H9 (cell line): ENCODE results near the gene NEK5. TPM values are rescaled to one million over a fixed set of nuclear protein-coding genes. Genes with fewer than 3 reads are reported as not detected.
"Not testable (repeated sequence)": the region's sequence is repeated elsewhere in the genome, so short reads cannot be mapped to it uniquely, and the experiment has no call there.

Experiments
- DNase-seq: peaks from one replicate; pipeline ENCODE4 v3.0.0-alpha.2; 2017
- H2AFZ ChIP-seq: one replicate; pipeline ENCODE4 v1.6.1; 2013; ENCODE audit warnings: mild to moderate bottlenecking, low read length, control low read depth, moderate library complexity
- H2AK5ac ChIP-seq: 2 replicates; pipeline ENCODE4 v1.6.1; 2013; ENCODE audit warnings: low read length, control low read depth, mixed read lengths; ENCODE audit not compliant: insufficient read length
- H2BK120ac ChIP-seq: one replicate; pipeline ENCODE4 v1.6.1; 2013; ENCODE audit warnings: low read depth, mild to moderate bottlenecking, low read length, control low read depth, inconsistent platforms; ENCODE audit not compliant: poor library complexity, severe bottlenecking
- H2BK12ac ChIP-seq: 2 replicates; pipeline ENCODE4 v1.6.1; 2013; ENCODE audit warnings: low read length, control low read depth, mixed read lengths, low read depth; ENCODE audit not compliant: insufficient read length
- H2BK15ac ChIP-seq: 2 replicates; pipeline ENCODE4 v1.6.1; 2013; ENCODE audit warnings: low read depth, low read length, control low read depth
- H2BK20ac ChIP-seq: one replicate; pipeline ENCODE4 v1.6.1; 2013; ENCODE audit warnings: low read depth, mild to moderate bottlenecking, low read length, control low read depth, inconsistent platforms; ENCODE audit not compliant: poor library complexity, severe bottlenecking
- H2BK5ac ChIP-seq: 2 replicates; pipeline ENCODE4 v1.6.1; 2013; ENCODE audit warnings: low read length, control low read depth, mixed read lengths; ENCODE audit not compliant: insufficient read length
- H3K14ac ChIP-seq: 2 replicates; pipeline ENCODE4 v1.6.1; 2013; ENCODE audit warnings: low read length, control low read depth; ENCODE audit not compliant: insufficient read depth
- H3K18ac ChIP-seq: 2 replicates; pipeline ENCODE4 v1.6.1; 2013; ENCODE audit warnings: low read depth, mild to moderate bottlenecking, mixed read lengths, low read length, control low read depth; ENCODE audit not compliant: insufficient read length
- H3K23ac ChIP-seq: 2 replicates; pipeline ENCODE4 v1.6.1; 2013; ENCODE audit warnings: low read length, control low read depth, mixed read lengths, low read depth; ENCODE audit not compliant: insufficient read length
- H3K23me2 ChIP-seq: 2 replicates; pipeline ENCODE4 v1.6.1; 2013; ENCODE audit warnings: low read depth, mild to moderate bottlenecking, mixed read lengths, low read length, control low read depth; ENCODE audit not compliant: insufficient read length, poor library complexity, severe bottlenecking
- H3K27ac ChIP-seq: 2 replicates; pipeline ENCODE4 v1.5.1; 2013; ENCODE audit warnings: low read length, control low read depth, mixed read lengths, low read depth; ENCODE audit not compliant: insufficient read length
- H3K27me3 ChIP-seq: 2 replicates; pipeline ENCODE4 v1.6.1; 2013; ENCODE audit warnings: low read length, control low read depth, inconsistent platforms; ENCODE audit not compliant: insufficient read depth
- H3K4ac ChIP-seq: 2 replicates; pipeline ENCODE4 v1.6.1; 2013; ENCODE audit warnings: low read depth, mild to moderate bottlenecking, control low read depth, inconsistent platforms, low read length, moderate library complexity
- H3K4me1 ChIP-seq: 2 replicates; pipeline ENCODE4 v1.6.1; 2013; ENCODE audit warnings: low read length, control low read depth, inconsistent platforms; ENCODE audit not compliant: insufficient read depth
- H3K4me2 ChIP-seq: 2 replicates; pipeline ENCODE4 v1.6.1; 2013; ENCODE audit warnings: low read length, control low read depth, mixed read lengths; ENCODE audit not compliant: insufficient read length, insufficient read depth
- H3K56ac ChIP-seq: 2 replicates; pipeline ENCODE4 v1.6.1; 2013; ENCODE audit warnings: low read depth, mild to moderate bottlenecking, mixed read lengths, low read length, control low read depth; ENCODE audit not compliant: insufficient read length
- H3K79me1 ChIP-seq: 2 replicates; pipeline ENCODE4 v1.6.1; 2013; ENCODE audit warnings: low read depth, mild to moderate bottlenecking, moderate library complexity, low read length, control low read depth, inconsistent platforms; ENCODE audit not compliant: insufficient read depth, poor library complexity, severe bottlenecking
- H3K79me2 ChIP-seq: 2 replicates; pipeline ENCODE4 v1.6.1; 2013; ENCODE audit warnings: low read length, control low read depth, inconsistent platforms; ENCODE audit not compliant: insufficient read depth
- H3K9ac ChIP-seq: 2 replicates; pipeline ENCODE4 v1.6.1; 2013; ENCODE audit warnings: low read length, control low read depth, mixed read lengths; ENCODE audit not compliant: insufficient read length; ENCODE audit errors: extremely low read depth
- H3K9me3 ChIP-seq: one replicate; pipeline ENCODE4 v1.6.1; 2013; ENCODE audit warnings: low read depth, low read length, inconsistent platforms; ENCODE audit not compliant: control insufficient read depth
- H3T11ph ChIP-seq: one replicate; pipeline ENCODE4 v1.6.1; 2013; ENCODE audit warnings: mild to moderate bottlenecking, low read length, control low read depth, inconsistent platforms
- H4K20me1 ChIP-seq: one replicate; pipeline ENCODE4 v1.6.1; 2013; ENCODE audit not compliant: control insufficient read depth, insufficient read length, insufficient read depth
- H4K5ac ChIP-seq: 2 replicates; pipeline ENCODE4 v1.6.1; 2013; ENCODE audit warnings: low read depth, mild to moderate bottlenecking, mixed read lengths, low read length, control low read depth; ENCODE audit not compliant: insufficient read length
- H4K8ac ChIP-seq: replicated peaks from 2 replicates; pipeline ENCODE4 v1.6.1; 2013; ENCODE audit warnings: low read length, control low read depth, mixed read lengths, low read depth; ENCODE audit not compliant: insufficient read length
- H4K91ac ChIP-seq: 2 replicates; pipeline ENCODE4 v1.6.1; 2013; ENCODE audit warnings: low read depth, mild to moderate bottlenecking, moderate library complexity, mixed read lengths, low read length, control low read depth; ENCODE audit not compliant: insufficient read length
- H3K27ac Mint-ChIP-seq, 3 experiments: 2 replicates in 2 of 3; 3 replicates in 1 of 3; pipeline ENCODE4 v1.8.0; 2020 to 2021; ENCODE audit warnings: mixed read lengths in 3 of 3, mild to moderate bottlenecking in 1 of 3, moderate library complexity in 1 of 3
- H3K27me3 Mint-ChIP-seq: 2 replicates; pipeline ENCODE4 v1.8.0; 2021; ENCODE audit warnings: low read depth, mild to moderate bottlenecking, moderate library complexity, mixed read lengths
- H3K36me3 Mint-ChIP-seq, 3 experiments: 2 replicates in 2 of 3; 3 replicates in 1 of 3; pipeline ENCODE4 v1.8.0; 2020 to 2021; ENCODE audit warnings: low read depth in 3 of 3, mixed read lengths in 3 of 3; ENCODE audit not compliant: insufficient read depth in 1 of 3
- H3K4me1 Mint-ChIP-seq, 2 experiments: 2 replicates each; pipeline ENCODE4 v1.8.0; 2020; ENCODE audit warnings: mixed read lengths in 2 of 2
- H3K4me3 Mint-ChIP-seq, 2 experiments: 2 replicates in 1 of 2; 3 replicates in 1 of 2; pipeline ENCODE4 v1.8.0; 2020 to 2021; ENCODE audit warnings: mild to moderate bottlenecking in 2 of 2, mixed read lengths in 2 of 2, moderate library complexity in 1 of 2
- H3K9me3 Mint-ChIP-seq, 2 experiments: 2 replicates in 1 of 2; 3 replicates in 1 of 2; pipeline ENCODE4 v1.8.0; 2020; ENCODE audit warnings: mild to moderate bottlenecking in 2 of 2, mixed read lengths in 2 of 2, moderate library complexity in 1 of 2
- WGBS: extraction: QIAGEN DNeasy Blood & Tissue Kit; methylation state at CpG from one replicate; pipeline ENCODE4 v1.1.7; 2013; ENCODE audit warnings: missing lambda C conversion rate, low lambda C conversion rate, mixed read lengths; ENCODE audit not compliant: insufficient read length; ENCODE audit errors: extremely low coverage; 5-methylcytosine and 5-hydroxymethylcytosine counted together
- total RNA-seq: library from RNA; stranded (reverse); gene quantifications from 2 replicates; pipeline ENCODE4 v1.2.1, GENCODE V29; 2021
- TF ChIP-seq, protein P1 (sequence below): fragments of 200-600 bp; sonication (generic); conservative IDR thresholded peaks from 3 replicates; pipeline ENCODE4 v1.8.0; 2021; ENCODE audit warnings: antibody characterized with exemption, mild to moderate bottlenecking

NEK5 gene
- total RNA-seq, 1 experiment from 2014 or later: 0.26 TPM

DNA sequence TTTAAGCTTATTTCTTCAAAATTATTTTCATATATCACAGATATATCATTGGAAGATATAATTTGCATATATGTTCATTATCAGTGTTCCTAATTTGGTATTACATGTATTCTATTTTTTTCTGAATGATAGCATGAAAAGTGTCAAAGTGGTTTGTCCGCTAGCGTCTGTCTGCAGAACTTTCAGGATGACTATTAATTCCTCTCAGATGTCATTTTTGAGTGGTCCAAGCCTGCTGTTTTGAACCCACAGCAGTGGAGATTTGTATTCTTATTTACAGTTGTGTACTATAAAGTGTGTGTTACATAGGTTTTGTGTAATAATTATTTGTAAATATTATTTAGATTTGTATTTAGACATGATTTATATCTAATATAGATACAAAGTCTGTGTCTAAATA is 95.8 kb downstream of the NEK5 start:
- H3K27ac Mint-ChIP-seq: no peak overlapping the region
- H2BK12ac ChIP-seq: no peak overlapping the region
- no peak overlapping the region for H3K4me3 Mint-ChIP-seq
- H2AFZ ChIP-seq: no peak overlapping the region
- DNase-seq: no peak
- H3K9ac ChIP-seq: no peak overlapping the region
- no peak overlapping the region for H3K4ac ChIP-seq
- no peak overlapping the region for H2BK120ac ChIP-seq
- no peak overlapping the region for H3K56ac ChIP-seq
- no peak overlapping the region for H4K5ac ChIP-seq
- no peak overlapping the region for H3K14ac ChIP-seq
- WGBS: no CpG with 5 or more reads among the region's 2 CpGs
- H3K9me3 Mint-ChIP-seq: peaks cover 0 to 23% of the 10 kb centered on the region in 2 experiments; a peak in 2 of 5 replicates
- H3K27me3 ChIP-seq: no peaks in the 10 kb centered on the region; the same call in 1 of the 2 replicates
- no peaks in the 10 kb centered on the region for H3K9me3 ChIP-seq
- no peaks in the 10 kb centered on the region for H3K4me1 Mint-ChIP-seq
- H2BK20ac ChIP-seq: no peak overlapping the region
- no peak overlapping the region for H3T11ph ChIP-seq
- H2BK15ac ChIP-seq: no peak overlapping the region
- no peak overlapping the region for H3K23ac ChIP-seq
- H3K79me2 ChIP-seq: no peaks in the 10 kb centered on the region
- H4K8ac ChIP-seq: no peak overlapping the region
- no peaks in the 10 kb centered on the region for H4K20me1 ChIP-seq
- H4K91ac ChIP-seq: no peak overlapping the region
- no peak overlapping the region for H2BK5ac ChIP-seq
- no peaks in the 10 kb centered on the region for H3K23me2 ChIP-seq
- H3K4me2 ChIP-seq: no peak overlapping the region
- H3K36me3 Mint-ChIP-seq: peaks cover 14 to 33% (median 30%) of the 10 kb centered on the region in 3 experiments
- no peaks in the 10 kb centered on the region for H3K79me1 ChIP-seq
- no peak overlapping the region for H2AK5ac ChIP-seq
- no peak overlapping the region for H3K18ac ChIP-seq
- no peaks in the 10 kb centered on the region for H3K27me3 Mint-ChIP-seq
- H3K4me1 ChIP-seq: no peaks in the 10 kb centered on the region
- TF ChIP-seq, protein P1, sequence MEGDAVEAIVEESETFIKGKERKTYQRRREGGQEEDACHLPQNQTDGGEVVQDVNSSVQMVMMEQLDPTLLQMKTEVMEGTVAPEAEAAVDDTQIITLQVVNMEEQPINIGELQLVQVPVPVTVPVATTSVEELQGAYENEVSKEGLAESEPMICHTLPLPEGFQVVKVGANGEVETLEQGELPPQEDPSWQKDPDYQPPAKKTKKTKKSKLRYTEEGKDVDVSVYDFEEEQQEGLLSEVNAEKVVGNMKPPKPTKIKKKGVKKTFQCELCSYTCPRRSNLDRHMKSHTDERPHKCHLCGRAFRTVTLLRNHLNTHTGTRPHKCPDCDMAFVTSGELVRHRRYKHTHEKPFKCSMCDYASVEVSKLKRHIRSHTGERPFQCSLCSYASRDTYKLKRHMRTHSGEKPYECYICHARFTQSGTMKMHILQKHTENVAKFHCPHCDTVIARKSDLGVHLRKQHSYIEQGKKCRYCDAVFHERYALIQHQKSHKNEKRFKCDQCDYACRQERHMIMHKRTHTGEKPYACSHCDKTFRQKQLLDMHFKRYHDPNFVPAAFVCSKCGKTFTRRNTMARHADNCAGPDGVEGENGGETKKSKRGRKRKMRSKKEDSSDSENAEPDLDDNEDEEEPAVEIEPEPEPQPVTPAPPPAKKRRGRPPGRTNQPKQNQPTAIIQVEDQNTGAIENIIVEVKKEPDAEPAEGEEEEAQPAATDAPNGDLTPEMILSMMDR: no peak
- H3K27ac ChIP-seq: no peak overlapping the region

DNA sequence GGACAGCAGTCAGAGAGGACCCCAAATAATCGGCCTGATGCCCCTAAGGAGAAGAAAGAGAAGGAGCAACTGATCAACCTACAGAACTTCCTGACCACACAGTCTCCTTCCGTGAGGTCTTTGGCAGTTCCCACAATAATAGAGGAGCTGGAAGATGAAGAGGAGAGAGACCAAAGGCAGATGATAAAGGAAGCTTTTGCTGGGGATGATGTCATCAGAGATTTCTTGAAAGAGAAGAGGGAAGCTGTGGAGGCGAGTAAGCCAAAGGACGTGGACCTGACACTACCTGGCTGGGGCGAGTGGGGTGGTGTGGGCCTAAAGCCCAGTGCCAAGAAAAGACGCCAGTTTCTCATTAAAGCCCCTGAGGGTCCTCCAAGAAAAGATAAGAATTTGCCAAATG is 98.5 kb downstream of the NEK5 start:
- not testable (repeated sequence) for H3K27me3 Mint-ChIP-seq, H2BK120ac ChIP-seq, H4K20me1 ChIP-seq, H4K91ac ChIP-seq, H2BK20ac ChIP-seq, H3K27ac Mint-ChIP-seq, H3K4me3 Mint-ChIP-seq, H3K23ac ChIP-seq, H3K4ac ChIP-seq, H3K14ac ChIP-seq, H3K9me3 ChIP-seq, H3K23me2 ChIP-seq, H3K4me1 ChIP-seq, H3K56ac ChIP-seq, DNase-seq, H2BK5ac ChIP-seq, H3K4me1 Mint-ChIP-seq, H3K4me2 ChIP-seq, H3K79me1 ChIP-seq, H3T11ph ChIP-seq, H3K27ac ChIP-seq, H3K9ac ChIP-seq, H4K5ac ChIP-seq, H3K18ac ChIP-seq, H3K79me2 ChIP-seq, H2AK5ac ChIP-seq, H4K8ac ChIP-seq, H2AFZ ChIP-seq, H2BK15ac ChIP-seq, H2BK12ac ChIP-seq, H3K27me3 ChIP-seq
- no CpG with 5 or more reads among the region's 6 CpGs for WGBS
- Mint-ChIP-seq H3K9me3 (peaks cover 2 to 26% of the 10 kb centered on the region in 2 experiments; a peak in 3 of 5 replicates), H3K36me3 (peaks cover 34 to 59% (median 56%) of the 10 kb centered on the region in 3 experiments)
